Measurements from ENCODE around the gene MUC13.
A peak's percentile ranks its signal among the peaks of the same experiment; 100 is the strongest.

The MUC13 gene

DNA sequence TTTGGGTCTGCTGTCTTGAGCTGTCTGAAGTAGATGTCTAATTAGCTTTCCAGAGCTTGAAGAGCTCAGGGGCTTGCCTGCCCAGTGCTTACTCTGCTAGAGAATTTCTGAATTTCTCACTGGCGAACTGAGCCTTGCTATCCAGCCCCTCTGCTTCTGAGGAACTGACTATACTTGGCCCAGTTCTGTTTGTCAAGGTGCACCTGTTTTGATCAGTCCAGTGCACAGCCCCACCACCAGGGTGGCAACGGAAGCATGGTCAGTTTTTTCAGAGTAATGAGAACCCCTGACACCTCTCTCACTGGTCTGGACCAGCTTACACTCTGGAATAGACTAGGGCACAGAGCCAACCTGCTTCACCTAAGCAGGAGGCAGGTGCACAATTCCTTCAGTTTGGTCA lies 72.5 kb downstream of the MUC13 start:
- peak; percentile 60 for DNase-seq

DNA sequence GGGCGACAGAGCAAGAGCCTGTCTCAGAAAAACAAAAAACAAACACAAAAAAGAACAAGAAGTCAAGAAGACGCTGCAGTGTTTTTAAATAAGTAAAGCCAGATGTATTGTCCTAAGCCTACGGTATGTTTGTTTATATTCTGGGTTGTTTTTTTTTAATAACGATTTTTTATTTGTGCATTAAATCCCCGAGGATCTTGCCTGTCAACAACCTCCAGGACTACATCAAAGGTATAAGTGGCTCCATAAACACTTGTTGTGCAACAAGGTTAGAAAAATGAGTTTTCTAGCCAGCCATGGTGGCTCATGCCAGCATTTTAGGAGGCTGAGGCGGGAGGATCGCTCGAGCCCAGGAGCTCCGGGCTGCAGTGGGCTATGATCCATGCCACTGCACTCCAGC lies 73.5 kb downstream of the MUC13 start:
- DNase-seq, result no peak

DNA sequence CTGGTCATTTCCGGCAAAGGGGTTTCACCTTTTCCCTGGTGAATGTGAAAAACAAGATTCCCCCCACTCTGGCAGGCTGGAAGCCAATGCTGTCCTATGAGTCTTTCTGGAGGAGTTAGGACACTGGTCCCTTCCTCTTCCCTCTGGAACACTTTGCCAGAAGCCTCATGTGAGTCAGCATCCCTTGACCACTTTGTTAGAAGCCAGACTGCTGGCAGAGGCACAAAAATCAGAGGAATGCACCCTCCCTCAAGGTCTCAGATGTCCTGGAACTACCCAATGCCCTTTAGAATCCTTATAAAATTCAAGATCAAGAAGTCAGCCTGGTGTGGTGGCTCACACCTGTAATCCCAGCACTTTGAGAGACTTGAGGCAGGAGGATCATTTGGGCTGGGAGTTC lies 74.0 kb downstream of the MUC13 start:
- DNase-seq, result no peak

DNA sequence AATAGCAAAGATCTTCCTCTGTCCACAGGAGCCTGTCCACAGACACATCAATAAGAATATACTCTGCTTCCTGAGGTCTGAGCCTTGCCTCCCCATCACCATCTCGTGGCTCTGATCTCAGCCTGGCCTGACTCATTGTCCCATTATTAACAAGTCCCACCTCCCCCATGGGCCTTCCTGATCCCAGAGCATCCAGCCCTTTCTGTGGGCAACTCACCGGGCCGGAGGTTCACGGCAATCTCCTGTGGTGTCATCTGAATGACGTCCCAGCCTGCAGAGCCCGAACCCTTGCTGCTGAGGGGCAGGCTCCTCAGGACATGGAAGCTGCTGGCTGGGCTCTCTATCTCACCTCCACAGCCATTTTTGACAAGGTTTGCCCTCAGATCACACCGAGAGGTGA lies 75.5 kb downstream of the MUC13 start:
- no peak for DNase-seq

DNA sequence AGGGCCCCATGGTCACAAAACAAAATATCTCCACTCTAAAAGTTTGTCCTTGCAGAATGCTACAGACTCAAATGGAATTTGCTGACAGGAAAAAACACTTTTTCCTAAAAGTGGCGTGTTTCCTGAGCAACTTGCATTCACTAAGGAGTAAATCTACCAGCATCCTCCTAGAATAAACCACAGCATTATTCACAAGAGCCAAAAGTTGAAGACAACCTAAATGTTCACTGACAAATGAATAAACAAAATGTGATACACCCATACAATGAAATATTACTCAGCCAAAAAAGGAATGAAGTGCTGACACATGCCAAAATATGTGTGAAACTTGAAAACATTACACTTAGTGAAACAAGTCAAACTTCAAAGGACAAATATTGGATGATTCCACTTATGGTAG lies 76.3 kb downstream of the MUC13 start:
- DNase-seq, result no peak

DNA sequence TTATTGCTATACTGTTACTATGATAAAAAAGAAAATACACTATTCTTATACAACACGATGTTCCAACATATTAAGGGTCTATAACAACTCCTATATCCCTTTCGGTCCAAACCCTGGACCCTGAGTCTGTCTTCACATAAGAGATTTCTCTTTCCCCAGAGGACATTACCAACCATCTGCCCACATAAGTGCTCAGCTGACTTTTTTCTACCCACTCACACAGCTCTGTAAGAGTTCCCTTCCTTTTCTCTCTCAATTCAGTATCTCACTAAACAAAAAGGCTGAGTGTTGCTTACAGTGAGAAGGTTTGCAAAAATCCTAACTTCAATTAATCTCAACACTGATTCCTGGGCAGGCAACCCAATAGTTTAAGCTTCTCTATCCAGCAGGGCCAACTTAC lies 77.9 kb downstream of the MUC13 start:
- no peak for DNase-seq
